GM18520 (cell line): ENCODE results near the gene CHN2.

Source experiments
- ATAC-seq: cut with Tn5 transposase; IDR thresholded peaks from one replicate; pipeline ENCODE4 v1.9.1; 2021; ENCODE audit not compliant: unreplicated experiment

CHN2 gene

DNA sequence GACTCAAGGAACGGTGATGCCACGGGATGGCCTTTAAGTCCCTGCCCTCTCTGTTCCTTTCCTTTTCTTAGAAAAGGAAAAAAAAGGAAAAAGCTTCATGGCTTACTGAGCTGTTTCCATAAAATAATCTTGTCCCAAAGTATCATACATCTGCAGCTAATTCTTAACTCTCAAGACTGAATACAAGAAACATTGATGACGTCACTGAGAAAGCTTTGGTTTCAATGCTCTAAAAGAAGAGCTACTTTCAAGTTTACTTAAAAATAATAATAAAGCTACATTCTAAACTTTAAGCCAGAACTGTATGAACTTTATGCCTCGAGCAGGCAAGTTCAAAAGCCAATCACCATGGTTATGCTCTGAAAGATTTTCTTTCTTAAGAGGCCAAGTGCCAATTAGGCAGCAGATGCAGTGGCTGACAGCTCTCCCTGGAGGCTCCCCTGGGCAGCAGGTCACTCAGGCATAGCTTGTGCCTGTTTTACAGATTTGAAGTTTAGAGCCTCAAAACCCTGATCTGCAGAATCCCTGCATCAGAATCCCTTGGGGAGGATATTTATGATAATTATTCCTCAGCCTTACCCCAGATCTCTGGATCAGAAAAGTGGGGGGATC, 165.0 kb downstream of the CHN2 start:
- no peak for ATAC-seq

DNA sequence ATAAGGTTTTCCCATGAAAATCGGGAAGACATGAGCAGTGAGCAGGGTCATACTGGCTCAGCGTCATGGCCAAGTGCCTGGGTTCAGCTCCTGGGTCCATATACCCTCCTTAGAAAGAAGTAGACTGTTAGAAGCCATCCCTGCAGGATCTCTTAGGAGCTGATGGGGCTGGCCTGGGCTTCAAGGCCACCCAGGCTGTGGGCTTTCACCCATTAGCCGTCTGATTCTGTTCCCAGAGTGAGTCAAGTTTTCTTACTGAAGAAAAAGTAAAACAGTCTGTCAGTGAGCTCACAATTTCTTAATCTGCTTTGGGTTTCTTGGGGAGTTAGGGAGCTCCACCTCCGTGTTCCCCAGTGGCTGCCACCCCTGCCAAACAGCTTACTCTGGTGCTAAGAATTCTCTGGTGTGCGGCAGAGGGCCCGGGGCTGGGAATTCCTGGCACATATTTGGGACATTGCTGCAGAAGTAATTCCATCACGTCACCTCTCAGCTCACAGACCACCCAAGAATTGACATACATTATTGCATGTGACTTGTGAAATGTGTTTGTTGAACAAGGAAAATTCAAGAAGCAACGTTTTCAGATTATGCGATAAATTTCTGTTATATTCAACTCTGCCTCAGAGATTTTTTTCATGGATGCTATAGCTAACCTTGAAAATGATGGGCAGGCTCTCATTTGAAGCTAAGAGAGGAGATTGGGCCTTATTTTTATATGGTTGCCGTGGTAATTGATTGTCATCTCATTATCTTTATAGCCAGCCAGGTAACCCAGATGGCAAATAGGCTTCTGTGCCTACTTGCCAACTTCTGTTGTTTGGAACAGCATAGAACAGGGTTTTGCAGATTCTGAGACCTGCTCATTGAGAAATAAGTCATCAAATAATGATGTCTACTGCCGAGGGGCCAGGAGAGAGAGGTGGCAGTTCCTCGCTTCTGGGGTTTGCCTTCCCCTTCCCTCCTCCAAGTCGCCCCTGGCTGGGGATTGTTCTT, 166.4 kb downstream of the CHN2 start:
- ATAC-seq: no peak

DNA sequence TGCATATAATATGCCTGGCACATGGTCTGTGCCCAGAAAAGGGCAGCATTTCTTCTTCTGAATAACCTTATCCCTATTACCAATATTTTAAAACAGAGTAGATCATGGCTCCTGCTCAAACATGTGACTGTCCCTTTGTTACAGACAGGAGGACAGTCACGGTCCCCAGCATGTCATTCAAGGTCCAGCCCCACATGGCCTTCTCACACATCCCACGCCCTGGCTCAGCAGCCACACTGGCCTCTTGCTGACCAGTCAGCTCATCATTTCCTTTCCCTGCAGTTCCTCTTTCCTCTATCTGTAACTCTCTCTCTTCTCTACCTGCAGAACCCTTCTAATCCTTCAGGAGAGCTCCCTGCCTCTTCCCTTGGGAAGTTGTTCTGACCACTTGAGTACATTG, 167.8 kb downstream of the CHN2 start:
- ATAC-seq: no peak

DNA sequence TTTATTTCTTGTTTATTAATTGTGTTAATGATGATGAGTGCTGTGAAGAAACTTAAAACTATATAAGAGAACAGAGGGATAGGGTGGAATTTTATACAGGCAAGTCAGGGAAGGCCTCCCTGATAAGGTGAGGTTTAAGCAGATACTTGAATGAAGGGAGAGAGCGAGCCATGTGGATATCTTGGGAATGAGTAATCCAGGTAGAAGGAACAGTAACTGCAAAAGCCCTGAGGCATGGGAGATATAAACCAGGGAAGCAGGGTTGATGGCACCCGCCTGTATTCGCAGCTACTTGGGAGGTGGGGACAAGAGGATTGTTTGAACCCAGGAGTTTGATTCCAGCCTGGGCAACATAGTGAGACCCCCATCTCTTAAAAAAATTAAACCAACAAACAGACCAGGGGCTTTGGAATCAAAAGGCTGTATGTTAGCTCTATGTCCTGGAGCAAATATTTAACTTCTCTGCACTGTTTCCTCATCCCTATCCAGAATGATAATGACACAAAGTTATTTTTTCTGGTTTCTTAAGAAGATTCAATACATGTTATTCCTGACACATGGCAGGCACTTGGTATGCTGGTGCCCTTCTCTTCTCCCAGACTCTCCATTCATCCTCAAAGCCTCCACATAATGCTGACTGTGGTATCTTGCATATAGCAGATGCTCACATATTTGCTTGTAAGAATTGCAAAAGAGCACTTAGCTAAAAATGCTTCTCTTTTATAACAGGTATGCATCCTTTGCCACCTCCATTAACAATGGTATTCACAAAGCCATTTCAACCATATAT, 169.3 kb downstream of the CHN2 start:
- ATAC-seq: no peak

DNA sequence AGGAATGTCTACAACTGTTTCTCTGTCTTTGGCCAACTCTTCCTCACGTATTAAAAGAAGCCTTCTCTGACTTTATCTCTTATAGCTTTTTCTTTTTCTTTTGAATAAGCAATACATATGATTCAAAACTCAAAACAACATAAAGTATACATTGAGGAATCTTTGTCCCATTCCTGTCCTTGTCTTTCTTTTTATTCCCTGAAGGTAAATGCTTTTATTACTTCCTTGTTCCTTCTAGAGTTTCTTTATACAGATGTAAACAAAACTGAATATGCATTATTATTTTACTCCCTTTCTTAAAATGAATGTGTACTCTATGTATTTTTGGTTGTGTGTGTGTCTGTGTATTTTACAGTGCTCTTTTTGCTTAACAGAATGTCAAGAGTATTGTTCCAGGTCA, 170.1 kb downstream of the CHN2 start:
- no peak for ATAC-seq

DNA sequence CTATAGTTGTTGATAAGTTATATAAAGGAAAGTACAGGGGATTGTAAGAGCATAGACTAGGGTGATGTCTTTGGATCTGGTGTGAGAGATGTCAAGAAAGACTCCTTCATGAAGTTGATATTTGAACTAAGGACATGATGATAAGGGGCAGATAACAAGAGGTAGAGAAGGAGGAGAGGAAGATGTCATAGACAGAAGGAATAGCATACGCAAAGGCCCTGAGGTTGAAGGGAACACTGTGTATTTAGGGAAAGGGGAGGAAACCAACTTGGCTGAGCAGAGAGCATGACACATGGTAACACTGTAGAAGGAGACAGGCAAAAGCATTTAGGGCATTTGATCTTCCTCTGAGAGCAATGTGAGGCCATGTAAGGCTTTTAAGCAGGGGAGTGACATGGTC, 170.8 kb downstream of the CHN2 start:
- ATAC-seq: no peak

DNA sequence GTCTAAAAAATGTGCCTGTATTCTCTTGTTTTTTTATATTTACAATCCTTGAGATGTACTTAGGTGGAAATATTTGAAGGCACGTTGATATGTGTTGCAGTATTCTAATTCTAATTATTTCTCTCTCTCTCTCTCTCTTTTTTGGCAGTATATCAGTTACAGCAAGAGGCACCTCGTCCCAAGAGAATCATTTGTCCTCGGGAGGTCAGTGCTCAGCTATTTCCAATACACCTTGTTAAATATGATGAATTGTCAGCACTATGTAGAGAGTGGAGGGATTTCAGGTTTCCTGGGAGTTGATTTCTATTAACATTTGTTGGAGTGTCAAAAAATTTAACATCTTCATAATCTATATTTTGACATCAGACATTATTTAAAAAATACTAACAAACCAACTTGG, 173.2 kb downstream of the CHN2 start:
- ATAC-seq: no peak

DNA sequence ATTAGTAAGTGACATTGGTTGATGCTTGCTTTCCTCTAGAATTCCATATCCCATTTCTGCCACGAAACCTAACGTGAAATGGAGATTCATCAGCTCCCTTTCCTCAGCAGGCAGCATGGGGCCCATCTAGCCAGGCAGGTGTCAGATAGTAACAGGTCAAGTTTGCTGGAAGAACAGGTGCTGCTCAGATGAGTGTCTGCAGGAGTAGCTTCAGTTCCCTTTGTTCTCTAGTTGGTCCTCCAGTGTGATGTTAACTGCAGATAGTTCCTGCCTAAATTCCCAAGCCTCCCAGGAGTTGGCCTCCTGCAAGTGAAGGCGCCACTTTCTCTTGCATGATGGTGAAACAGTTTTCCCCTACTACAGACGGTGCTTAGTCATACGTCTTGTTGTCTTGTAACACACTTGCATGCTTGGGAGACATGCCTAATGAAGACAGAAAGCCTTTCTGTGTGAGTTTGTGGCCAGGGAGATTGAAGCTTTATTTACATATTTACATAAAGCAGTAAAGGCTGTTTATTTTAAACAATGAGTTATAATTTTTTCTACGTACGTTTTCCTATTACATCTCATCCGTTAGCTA, 175.4 kb downstream of the CHN2 start:
- no peak for ATAC-seq

DNA sequence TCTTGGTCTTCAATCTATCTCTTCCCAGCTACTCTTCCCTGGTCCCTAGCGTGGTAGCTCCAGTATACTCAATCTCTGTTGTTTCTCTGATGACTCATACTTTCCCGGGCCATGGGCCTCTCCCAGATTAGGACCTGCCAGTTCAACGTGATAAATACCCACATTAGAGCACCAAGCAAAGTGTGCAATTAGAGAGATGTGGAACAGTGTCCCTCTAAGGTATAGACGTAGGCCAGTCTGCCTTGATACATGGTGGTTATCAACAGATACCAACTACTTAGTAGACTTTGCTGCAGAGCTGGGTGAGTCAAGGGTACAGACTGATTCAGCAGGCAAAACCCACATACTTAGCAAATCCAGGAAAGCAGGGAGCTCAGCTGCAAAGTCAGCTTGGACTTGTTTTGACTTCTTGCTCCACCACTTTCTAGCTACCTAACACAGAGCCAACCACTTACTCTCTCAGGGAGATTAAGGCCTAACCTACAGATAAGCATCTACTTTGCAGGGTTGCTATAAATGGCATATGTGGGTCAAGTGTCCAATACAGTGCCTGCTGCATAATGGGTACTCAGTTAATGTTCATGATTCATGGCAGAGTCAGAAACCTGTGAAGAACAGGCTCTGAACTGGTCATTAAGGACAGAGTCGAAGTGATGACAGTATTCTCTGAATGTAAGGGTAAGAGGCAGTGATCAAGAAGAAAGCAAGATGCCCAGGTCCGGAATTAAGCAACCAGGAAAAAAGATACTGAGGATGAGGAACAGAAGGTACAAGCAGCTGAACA, 176.1 kb downstream of the CHN2 start:
- no peak for ATAC-seq

DNA sequence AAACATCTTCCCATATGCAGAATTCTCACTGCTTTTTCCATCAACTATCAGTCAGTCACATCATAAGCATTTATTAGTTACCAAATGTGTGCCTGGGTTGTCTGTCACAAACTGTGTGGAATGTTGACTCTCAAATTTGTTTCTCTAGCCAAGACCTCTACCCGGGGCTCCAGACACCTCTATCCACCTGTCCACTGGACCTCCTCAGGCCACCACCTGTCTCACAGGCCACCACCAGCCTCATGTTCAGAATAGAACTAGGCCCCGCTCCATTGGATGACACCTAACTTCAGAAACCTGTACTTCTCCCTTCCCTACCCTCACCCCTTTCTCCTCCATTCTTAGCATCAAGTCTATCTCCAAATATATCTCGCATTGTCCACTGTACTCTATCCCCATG, 176.9 kb downstream of the CHN2 start:
- ATAC-seq: no peak

DNA sequence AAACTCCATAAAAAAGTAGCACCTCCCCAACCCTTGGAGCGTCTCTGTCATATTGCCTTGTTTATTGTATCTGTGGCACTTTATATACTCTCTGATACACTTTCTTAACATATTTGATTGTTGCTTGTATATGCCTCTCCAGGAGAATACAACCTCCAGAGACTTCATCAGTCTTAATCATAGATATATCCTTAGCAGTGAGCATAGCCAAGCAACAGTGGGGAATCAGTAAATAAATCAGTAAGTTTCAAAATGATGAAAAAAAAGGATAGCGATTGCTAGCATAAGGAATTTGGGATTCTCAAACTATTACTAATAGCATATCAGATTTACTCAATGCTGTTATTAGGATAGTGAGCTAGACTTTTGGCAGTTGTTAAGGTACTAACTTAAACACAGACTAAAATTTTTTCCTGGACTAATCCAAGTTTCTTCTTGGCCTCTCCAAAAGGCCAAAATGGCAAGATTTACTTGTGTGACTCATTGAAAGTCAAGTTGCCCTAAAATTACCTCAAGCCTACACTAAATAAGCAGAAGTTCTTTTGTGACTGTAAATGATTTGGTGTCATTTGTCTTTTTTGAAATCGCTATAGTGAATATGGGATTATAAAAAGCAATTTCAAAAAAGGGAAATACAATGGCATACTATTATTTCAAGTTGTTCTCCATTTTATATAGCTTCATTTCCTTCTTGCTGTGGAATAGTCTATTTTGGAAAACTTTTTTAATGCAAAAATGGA, 177.9 kb downstream of the CHN2 start:
- ATAC-seq: no peak

DNA sequence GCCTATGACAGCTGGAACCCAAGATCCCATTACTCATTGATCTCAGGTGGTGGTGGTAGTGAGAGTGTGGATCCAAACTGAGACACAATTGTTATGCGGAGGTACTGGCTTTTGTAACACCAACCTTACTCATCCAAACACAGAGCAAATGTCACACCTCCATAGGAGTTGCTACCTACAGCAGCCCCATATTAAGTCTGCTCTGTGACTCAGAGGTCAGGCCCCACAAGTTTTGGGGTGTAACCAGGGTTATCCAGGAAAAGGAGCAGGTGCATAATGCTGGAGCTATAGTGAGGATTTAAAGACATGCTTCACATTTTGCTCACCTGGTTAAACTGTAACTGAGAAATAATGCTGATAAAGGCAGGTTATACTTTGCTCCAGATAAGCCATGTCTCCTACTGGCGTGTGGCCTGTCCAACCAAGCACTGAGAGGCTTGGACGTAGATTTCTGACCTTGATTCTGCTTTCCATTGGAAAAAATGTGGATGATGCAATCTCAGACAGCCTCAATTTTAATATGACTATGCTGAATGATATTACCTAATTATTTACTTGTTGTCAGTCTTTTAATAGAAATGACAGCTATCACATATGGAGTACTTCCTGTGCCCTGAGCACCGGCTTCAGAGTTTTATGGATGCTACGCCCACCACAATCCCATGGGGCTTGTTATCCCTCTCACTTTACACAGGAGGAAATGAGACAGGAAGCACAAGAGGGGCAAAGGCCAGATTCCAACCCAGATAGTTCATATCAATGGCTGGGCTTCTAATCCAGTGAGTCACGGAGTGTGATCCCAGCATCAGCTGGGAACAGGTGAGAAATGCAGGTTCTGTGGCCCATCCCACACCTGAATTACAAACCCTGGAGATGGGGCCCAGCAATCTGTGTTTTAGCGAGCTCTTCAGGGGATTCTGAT, 181.3 kb downstream of the CHN2 start:
- ATAC-seq: no peak

DNA sequence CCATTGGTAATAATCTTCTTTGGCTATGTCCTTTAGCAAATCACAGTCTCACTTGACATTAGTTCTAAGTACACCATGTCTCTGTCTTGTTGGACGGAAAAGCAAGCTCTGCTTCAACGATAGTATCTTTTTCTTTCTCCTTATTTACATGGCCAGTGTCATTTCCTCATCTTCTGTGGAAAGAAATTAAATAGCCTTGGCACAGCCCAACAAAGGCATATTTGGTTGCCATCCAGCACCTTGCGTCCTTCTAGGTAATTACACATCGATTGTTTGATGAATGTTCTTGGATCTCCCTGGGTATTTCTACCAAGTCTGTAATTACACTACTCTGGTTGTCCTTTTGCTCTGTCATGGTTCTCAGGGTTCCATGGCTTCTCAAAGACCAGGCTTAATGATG, 183.1 kb downstream of the CHN2 start:
- ATAC-seq: no peak

DNA sequence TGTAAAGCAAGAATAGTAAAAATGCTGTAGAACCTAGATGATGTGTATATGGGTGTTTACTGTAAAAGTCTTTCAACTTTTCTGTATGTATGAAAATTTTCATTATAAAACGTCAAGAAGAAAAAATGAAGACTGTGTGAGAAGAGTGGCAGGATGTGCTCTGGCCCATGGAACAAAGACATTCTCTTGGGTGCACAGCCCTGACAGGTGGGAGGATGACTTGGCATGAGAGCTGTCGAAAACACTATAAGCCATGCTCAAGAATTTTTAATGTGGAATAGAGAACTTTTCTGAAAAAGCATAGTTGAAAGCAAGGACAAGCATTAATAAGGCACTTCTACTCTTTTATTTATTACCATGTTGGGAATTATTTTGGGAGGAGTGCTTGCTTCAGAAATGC, 185.0 kb downstream of the CHN2 start:
- ATAC-seq: no peak

DNA sequence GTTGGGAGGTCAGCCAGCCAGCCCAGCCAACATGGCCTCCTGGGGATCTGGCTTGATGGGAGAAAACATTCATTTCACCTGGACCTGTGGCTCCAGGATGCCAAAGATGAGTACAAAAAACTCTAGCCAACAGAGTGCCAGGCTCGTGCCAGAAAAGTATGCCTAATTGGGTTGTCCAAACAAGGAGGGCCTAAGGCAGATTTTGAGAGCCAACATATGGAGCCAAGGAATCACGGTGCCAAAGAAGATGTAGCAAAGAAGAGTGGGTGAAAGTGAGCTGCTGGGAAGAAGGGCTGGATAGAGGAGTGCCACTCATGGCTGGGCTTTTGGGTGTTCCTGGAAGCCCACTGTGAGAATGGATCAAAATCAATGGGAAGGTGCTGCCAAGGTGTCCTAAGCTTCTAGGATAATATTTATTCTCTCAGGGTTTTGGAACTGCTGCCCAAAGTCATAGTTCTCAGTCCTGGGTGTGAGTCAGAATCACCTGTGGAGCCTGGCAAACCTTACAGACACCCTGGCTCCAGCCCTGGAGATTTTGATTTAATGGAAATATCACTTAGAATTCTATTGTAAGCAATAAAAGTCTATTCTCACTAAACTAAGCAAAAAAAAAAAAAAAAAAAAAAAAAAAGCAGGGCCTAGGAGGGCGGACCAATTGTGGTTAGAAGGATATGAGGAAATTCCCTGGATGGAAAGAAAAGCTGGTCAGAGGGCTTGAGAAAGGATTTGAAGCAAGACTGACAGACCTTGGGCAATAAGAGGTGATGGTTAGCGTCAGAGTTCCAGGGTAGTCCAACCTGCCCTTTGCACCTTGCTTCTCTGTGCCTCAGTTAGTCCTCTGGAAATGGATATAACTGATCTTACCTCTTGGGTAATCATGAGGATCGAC, 186.9 kb downstream of the CHN2 start:
- no peak for ATAC-seq

DNA sequence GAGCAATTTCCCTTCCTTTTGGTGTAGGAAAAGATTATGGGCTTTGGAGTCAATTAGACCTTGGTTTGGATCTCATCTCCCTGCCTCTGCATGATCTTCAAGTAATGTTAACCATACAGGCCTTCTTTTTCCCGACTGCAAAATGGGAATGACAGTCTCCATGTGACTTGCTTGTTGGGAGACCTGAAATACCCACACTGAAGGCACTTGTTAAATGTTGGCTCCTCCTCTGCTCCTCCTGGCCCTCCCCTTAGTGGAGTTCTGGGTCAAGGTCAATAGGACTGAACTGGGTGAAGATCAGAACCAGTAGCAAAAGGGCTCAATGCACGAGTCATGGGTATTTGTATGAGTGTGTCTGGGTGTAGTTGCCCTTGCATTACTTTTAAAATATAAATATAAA, 189.7 kb downstream of the CHN2 start:
- ATAC-seq: no peak

DNA sequence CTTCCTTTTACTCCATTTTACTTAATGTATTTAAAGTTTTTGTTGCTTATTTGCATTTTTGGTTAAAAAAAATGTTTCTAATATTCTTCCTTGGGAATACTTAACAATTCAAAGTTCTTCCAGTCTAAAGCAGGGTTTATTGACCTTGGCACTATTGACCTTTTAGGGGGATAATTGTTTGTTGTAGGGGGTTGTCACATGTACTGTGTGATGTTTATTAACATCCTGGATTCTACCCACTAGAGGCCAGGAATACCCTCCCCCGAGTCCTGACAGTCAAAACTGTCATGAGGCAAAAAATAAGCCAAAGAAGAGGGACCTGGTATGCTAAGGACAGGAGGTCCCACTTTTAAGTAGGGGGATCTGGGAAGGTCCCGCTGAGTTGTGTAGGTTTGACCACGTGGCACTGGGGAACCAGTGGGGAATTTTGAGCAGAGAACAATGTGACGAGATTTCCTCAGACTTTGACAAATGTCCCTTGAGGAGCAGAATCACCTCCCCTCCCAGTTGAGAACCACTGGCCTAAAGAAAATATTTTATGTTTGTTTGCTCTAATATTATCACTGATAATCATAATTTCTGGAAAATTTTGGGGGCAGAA, 190.7 kb downstream of the CHN2 start:
- ATAC-seq: no peak
